ENCODE data around the gene DOLK.
A peak's percentile ranks its signal among the peaks of the same experiment; 100 is the strongest.

Gene DOLK

DNA sequence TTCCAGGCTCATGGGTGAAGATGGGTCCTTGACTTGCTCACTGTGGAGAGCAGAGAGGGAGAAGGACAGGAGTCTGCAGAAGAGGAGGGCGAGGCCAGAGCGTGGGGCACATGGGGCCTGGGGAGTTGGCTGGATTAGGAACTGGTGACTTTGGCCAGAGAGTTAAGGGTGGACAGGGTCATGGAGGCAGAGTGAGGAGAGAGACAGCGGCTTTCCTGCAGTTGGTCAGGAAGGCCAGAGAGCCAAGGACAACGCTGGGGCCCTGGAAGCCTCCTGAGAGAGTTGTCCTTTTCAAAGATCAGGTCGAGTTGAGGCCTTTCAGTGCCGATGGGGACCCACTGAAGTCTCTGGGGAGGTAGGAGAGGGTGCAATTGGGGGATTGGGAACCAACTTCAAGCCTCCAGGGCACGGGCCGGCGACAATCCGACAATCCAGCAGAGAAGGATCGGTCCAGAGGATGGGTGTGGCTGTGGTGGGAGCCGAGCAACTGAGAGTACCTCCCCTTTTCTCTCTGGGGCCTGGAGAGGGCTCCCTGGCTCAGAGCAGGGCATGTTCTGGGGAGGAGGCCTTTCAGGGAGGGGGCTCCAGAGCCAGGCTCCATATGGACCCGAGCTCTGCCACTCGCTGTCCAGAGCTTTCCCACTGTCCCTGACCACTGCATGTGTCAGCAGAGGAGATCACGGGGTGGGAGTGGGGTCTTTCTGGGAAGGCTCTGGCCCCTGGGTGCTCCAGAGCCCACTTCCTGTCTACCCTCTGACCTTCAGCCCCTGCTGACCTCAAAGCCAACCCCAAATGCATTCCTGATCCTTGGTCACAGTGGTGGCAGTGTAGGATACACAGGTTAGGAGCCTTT lies 34.1 kb downstream of the DOLK start:
- H3K4me3 ChIP-seq (ENCODE audit: low read depth in 1 of 2, low read length in 2 of 2): peak overlapping the region in 1 of 2 donors; percentile 19
- H3K4me1 ChIP-seq (ENCODE audit: insufficient read depth, low read length): peaks cover 58% of the 10 kb centered on the region
- no peaks in the 10 kb centered on the region for H3K27me3 ChIP-seq (ENCODE audit: control insufficient read depth in 1 of 2, insufficient read depth in 2 of 2, low read length in 2 of 2)
- H3K9ac ChIP-seq (ENCODE audit: low read length): no peak overlapping the region
- no peak overlapping the region for H3K27ac ChIP-seq (ENCODE audit: low read depth, low read length)
- peaks cover 33% of the 10 kb centered on the region for H3K36me3 ChIP-seq (ENCODE audit: insufficient read depth, low read length)
- no peaks in the 10 kb centered on the region for H3K9me3 ChIP-seq (ENCODE audit: low read length)

DNA sequence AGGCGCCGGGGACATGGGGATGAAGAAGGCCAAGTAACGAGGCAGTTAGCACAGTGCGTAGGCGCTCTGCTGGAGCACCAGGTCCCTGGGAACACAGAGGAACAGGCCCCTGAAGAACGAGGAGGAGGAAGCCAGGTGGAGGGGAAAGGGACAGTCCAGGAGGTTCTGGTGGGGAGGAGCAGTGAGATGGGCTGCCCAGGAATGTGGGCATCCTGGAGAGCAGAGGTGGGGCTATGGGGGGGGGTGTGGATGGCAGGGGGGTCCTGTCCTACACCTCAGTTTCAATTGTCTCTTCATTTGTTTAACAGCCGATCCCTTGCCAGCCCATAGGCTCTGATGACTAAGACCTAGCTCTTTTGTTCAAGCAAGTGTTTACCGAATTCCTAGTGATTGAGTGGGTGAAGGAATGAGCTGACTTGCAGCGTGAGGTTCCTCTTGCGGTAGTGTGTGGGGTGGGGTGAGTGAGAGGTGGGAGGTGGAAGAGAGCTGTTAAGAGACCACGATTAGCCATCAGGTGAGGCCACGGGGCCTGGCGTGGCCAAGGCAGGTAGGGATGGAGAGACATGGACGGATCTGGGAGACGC lies 35.0 kb downstream of the DOLK start:
- peak overlapping the region in 1 of 2 donors; percentile 19 for H3K4me3 ChIP-seq (ENCODE audit: low read depth in 1 of 2, low read length in 2 of 2)
- H3K36me3 ChIP-seq (ENCODE audit: insufficient read depth, low read length): peaks cover 34% of the 10 kb centered on the region
- no peaks in the 10 kb centered on the region for H3K9me3 ChIP-seq (ENCODE audit: low read length)
- peaks cover 53% of the 10 kb centered on the region for H3K4me1 ChIP-seq (ENCODE audit: insufficient read depth, low read length)
- H3K27ac ChIP-seq (ENCODE audit: low read depth, low read length): no peak overlapping the region
- H3K27me3 ChIP-seq (ENCODE audit: control insufficient read depth in 1 of 2, insufficient read depth in 2 of 2, low read length in 2 of 2): no peaks in the 10 kb centered on the region
- H3K9ac ChIP-seq (ENCODE audit: low read length): no peak overlapping the region

DNA sequence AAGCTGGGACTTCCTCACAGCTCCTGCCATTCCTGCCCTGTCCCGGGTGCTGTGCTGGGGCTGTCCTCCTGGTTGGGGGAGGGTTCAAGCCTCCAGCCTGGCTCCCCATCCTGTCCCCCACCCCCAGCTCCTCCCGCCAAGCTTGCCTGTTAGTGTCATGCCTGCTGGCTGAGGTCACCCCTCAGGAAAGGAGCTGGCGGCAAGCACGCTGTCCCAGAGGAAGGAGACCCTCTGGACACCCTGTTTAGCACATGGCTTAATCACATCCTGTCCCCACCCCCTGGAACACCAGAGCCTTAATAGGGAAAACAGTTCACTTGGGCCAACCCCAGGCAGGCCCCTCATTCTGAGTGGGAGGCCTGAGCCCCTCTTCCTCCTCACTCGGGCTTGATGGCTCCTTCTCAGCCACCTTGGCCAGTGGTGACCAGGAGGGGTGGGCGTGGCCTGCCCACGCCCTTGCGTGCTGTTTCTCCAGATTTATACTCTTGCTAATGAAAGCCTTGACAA lies 35.8 kb downstream of the DOLK start:
- H3K9me3 ChIP-seq (ENCODE audit: low read length): no peaks in the 10 kb centered on the region
- H3K4me1 ChIP-seq (ENCODE audit: insufficient read depth, low read length): peaks cover 49% of the 10 kb centered on the region
- no peak overlapping the region for H3K9ac ChIP-seq (ENCODE audit: low read length)
- no peaks in the 10 kb centered on the region for H3K27me3 ChIP-seq (ENCODE audit: control insufficient read depth in 1 of 2, insufficient read depth in 2 of 2, low read length in 2 of 2)
- no peak overlapping the region for H3K27ac ChIP-seq (ENCODE audit: low read depth, low read length)
- no peak overlapping the region for H3K4me3 ChIP-seq (ENCODE audit: low read depth in 1 of 2, low read length in 2 of 2)
- peaks cover 34% of the 10 kb centered on the region for H3K36me3 ChIP-seq (ENCODE audit: insufficient read depth, low read length)

DNA sequence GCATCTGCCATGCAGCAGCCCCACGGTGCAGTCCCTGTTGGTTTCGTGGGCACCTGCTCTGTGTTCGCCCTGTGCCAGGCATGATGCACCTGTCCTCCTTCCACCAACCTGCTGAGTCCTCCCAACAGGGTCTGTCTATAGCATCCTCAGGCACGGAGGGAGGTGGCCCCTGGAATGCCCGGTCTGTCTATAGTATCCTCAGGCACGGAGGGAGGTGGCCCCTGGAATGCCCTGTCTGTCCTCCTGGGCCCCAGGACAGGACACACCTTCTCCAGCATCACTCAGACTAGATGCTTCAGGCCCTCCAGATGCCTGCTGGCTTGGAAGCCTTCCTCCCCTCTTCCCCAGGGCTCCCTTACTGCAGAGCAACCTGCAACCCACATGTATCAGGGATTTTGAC lies 36.5 kb downstream of the DOLK start:
- peaks cover 29% of the 10 kb centered on the region for H3K36me3 ChIP-seq (ENCODE audit: insufficient read depth, low read length)
- peak overlapping the region in 1 of 2 donors; percentile 16 for H3K4me3 ChIP-seq (ENCODE audit: low read depth in 1 of 2, low read length in 2 of 2)

DNA sequence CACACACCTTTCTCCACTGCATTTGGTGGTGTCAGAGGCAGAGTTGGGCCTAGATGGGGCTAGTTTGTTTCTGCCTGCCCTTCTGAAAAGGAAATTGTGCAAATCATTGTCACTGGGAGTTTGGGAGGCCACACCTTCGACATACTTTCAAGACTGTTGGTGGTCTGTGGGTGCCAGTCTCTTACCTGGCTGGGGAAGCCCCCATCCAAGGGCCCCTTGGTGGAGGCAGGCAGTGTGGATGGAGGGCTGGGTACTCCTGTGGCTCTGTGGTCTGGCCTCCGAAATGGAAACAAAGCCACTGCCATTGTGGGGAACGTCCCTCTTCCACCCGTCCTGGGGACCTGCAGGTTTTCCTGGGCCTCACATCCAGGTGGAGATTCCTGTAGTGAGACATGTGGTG lies 37.5 kb downstream of the DOLK start:
- H3K9ac ChIP-seq (ENCODE audit: low read length): no peak overlapping the region
- no peaks in the 10 kb centered on the region for H3K9me3 ChIP-seq (ENCODE audit: low read length)
- no peaks in the 10 kb centered on the region for H3K27me3 ChIP-seq (ENCODE audit: control insufficient read depth in 1 of 2, insufficient read depth in 2 of 2, low read length in 2 of 2)
- H3K27ac ChIP-seq (ENCODE audit: low read depth, low read length): no peak overlapping the region
- no peak overlapping the region for H3K4me3 ChIP-seq (ENCODE audit: low read depth in 1 of 2, low read length in 2 of 2)
- peaks cover 39% of the 10 kb centered on the region for H3K4me1 ChIP-seq (ENCODE audit: insufficient read depth, low read length)
- H3K36me3 ChIP-seq (ENCODE audit: insufficient read depth, low read length): peaks cover 29% of the 10 kb centered on the region

More for the DNA sequence above, 36.5 kb downstream of the DOLK start:
- Histone ChIP-seq H3K27ac (ENCODE audit: low read depth, low read length) (no peak overlapping the region), H3K27me3 (ENCODE audit: control insufficient read depth in 1 of 2, insufficient read depth in 2 of 2, low read length in 2 of 2) (no peaks in the 10 kb centered on the region), H3K4me1 (ENCODE audit: insufficient read depth, low read length) (peaks cover 44% of the 10 kb centered on the region), H3K9me3 (ENCODE audit: low read length) (no peaks in the 10 kb centered on the region), H3K9ac (ENCODE audit: low read length) (no peak overlapping the region)

DNA sequence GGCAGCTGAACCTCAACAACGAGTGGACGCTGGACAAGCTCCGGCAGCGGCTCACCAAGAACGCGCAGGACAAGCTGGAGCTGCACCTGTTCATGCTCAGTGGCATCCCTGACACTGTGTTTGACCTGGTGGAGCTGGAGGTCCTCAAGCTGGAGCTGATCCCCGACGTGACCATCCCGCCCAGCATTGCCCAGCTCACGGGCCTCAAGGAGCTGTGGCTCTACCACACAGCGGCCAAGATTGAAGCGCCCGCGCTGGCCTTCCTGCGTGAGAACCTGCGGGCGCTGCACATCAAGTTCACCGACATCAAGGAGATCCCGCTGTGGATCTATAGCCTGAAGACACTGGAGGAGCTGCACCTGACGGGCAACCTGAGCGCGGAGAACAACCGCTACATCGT lies 39.0 kb downstream of the DOLK start:
- Histone ChIP-seq H3K9ac (ENCODE audit: low read length) (no peak overlapping the region), H3K27me3 (ENCODE audit: control insufficient read depth in 1 of 2, insufficient read depth in 2 of 2, low read length in 2 of 2) (no peaks in the 10 kb centered on the region), H3K9me3 (ENCODE audit: low read length) (no peaks in the 10 kb centered on the region), H3K4me1 (ENCODE audit: insufficient read depth, low read length) (peaks cover 35% of the 10 kb centered on the region), H3K36me3 (ENCODE audit: insufficient read depth, low read length) (peaks cover 29% of the 10 kb centered on the region), H3K4me3 (ENCODE audit: low read depth in 1 of 2, low read length in 2 of 2) (no peak overlapping the region), H3K27ac (ENCODE audit: low read depth, low read length) (no peak overlapping the region)

DNA sequence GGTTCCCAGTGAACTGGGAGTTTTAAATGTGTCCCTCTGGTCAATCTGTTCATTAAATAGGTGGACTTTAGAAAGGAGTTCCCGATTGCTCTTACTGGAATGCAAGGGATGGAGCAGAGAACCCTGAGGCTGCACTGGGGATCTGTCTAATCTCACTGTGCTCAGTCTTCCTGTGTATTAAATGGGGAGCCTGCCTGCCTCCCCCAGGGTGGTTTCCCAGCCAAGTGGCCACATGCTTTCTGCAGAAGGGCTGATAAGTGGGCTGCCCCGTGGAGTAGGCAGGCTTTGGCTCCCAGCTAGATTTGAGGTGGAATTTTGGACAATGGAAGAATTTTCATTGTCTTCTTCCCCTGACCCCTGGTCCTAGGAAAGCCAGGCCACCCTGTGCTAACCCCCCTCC lies 40.7 kb downstream of the DOLK start:
- no peak overlapping the region for H3K9ac ChIP-seq (ENCODE audit: low read length)
- H3K9me3 ChIP-seq (ENCODE audit: low read length): no peaks in the 10 kb centered on the region
- peaks cover 29% of the 10 kb centered on the region for H3K36me3 ChIP-seq (ENCODE audit: insufficient read depth, low read length)
- no peak overlapping the region for H3K4me3 ChIP-seq (ENCODE audit: low read depth in 1 of 2, low read length in 2 of 2)
- H3K27me3 ChIP-seq (ENCODE audit: control insufficient read depth in 1 of 2, insufficient read depth in 2 of 2, low read length in 2 of 2): no peaks in the 10 kb centered on the region
- peaks cover 19% of the 10 kb centered on the region for H3K4me1 ChIP-seq (ENCODE audit: insufficient read depth, low read length)
- no peak overlapping the region for H3K27ac ChIP-seq (ENCODE audit: low read depth, low read length)

DNA sequence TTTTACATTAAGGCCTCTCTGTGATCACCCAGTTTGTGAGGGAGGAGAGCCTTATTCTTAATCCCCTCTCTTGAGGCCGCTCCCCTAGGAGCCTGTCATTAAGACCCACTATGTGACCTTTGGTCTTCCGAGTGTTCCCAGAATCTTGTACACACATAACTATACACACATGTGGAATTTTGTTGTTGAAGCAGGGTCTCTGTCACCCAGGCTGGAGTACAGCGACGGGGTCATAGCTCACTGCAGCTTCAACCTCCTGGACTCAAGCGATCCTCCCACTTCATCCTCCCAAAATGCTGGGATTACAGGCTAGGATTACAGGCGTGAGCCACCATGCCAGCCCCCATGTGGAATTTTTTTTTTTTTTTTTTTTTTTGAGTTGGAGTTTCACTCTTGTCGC lies 41.4 kb downstream of the DOLK start:
- no peak overlapping the region for H3K27ac ChIP-seq (ENCODE audit: low read depth, low read length)
- H3K4me1 ChIP-seq (ENCODE audit: insufficient read depth, low read length): peaks cover 11% of the 10 kb centered on the region
- no peaks in the 10 kb centered on the region for H3K9me3 ChIP-seq (ENCODE audit: low read length)
- peaks cover 29% of the 10 kb centered on the region for H3K36me3 ChIP-seq (ENCODE audit: insufficient read depth, low read length)
- H3K9ac ChIP-seq (ENCODE audit: low read length): no peak overlapping the region
- no peak overlapping the region for H3K4me3 ChIP-seq (ENCODE audit: low read depth in 1 of 2, low read length in 2 of 2)
- H3K27me3 ChIP-seq (ENCODE audit: control insufficient read depth in 1 of 2, insufficient read depth in 2 of 2, low read length in 2 of 2): no peaks in the 10 kb centered on the region

DNA sequence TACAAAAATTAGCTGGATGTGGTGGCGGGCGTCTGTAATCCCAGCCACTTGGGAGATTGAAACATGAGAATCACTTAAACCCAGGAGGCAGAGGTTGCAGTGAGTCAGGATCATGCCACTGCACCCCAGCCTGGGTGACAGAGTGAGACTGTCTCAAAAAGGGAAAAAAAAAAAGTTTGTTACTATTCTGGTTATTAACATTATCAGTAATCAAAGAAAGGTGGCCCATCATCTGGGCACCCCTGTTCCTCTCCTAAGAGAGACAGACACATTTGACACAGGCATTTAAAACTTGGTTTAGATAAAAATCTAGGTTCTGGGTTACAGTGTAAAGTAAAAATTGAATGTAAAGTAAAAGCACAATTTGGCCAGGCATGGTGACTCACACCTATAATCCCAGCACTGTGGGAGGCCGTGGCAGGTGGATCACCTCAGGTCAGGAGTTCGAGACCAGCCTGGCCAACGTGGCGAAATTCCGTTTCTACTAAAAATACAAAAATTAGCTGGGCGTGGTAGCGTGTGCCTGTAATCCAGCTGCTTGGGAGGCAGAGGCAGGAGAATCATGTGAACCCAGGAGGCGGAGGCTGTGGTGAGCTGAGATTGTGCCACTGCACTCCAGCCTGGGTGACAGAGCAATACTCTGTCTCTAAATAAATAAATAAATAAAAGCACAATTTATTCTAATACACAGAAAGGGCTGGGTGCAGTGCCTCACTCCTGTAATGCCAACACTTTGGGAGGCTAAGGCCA lies 43.4 kb downstream of the DOLK start:
- Histone ChIP-seq H3K27me3 (ENCODE audit: control insufficient read depth in 1 of 2, insufficient read depth in 2 of 2, low read length in 2 of 2) (no peaks in the 10 kb centered on the region), H3K27ac (ENCODE audit: low read depth, low read length) (no peak overlapping the region), H3K9ac (ENCODE audit: low read length) (no peak overlapping the region), H3K9me3 (ENCODE audit: low read length) (no peaks in the 10 kb centered on the region), H3K4me3 (ENCODE audit: low read depth in 1 of 2, low read length in 2 of 2) (no peak overlapping the region), H3K4me1 (ENCODE audit: insufficient read depth, low read length) (peaks cover 5% of the 10 kb centered on the region), H3K36me3 (ENCODE audit: insufficient read depth, low read length) (peaks cover 25% of the 10 kb centered on the region)

DNA sequence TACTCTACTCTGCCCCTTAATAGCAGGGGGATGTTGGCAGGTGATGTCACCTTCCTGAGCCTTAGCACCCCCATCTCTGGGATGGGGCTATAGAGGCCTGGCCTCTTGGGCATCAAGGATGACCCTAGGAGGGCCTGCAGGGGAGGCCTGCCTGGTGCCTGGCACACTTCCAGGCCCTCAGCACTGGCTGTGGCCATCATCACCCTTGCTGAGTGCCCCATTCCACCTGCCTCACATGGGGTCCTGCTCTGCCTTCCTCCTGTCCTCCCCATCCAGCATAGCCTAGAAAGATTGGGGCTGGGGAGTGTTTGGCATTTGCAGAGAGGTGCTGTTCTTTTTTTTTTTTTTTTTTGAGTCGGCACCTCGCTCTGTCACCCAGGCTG lies 44.3 kb downstream of the DOLK start:
- H3K4me1 ChIP-seq (ENCODE audit: insufficient read depth, low read length): peaks cover 9% of the 10 kb centered on the region
- no peak overlapping the region for H3K4me3 ChIP-seq (ENCODE audit: low read depth in 1 of 2, low read length in 2 of 2)
- peaks cover 16% of the 10 kb centered on the region for H3K36me3 ChIP-seq (ENCODE audit: insufficient read depth, low read length)
- H3K27me3 ChIP-seq (ENCODE audit: control insufficient read depth in 1 of 2, insufficient read depth in 2 of 2, low read length in 2 of 2): no peaks in the 10 kb centered on the region
- H3K27ac ChIP-seq (ENCODE audit: low read depth, low read length): no peak overlapping the region
- no peaks in the 10 kb centered on the region for H3K9me3 ChIP-seq (ENCODE audit: low read length)
- no peak overlapping the region for H3K9ac ChIP-seq (ENCODE audit: low read length)

DNA sequence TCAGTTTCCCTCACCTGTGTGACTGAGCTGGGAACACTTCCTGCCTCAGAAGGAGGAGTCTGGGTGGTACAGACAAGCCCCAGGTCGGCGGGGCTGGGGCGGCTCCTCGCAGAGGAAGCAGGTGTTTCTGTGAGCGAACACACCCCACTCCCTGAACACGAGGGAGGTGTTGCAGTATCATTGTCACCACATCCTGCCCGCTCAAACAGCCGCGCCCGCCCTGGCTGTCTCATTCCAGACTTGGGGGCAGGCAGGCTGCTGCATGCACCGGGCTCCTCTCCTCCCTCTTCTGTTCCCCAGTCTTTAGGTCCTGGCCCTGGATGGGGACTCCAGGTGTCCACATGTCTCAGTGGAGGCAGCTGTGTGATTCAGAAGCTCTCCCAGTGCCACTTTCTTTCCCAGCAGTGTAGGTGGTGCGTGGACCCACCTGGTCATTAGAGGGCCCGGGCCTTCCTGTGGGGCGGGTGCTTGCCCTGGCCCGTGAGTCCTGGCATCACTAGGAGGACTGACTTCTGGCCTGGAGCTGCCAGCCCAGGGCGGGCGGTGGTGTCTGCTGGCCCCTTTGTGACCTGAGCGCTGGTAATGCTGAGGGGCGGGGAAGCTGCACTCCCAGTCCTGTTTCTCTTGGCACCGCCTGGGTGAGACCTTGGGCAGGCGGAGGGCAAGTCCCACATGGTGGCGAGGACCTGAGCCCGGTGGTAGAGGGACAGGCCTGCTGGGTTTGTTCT lies 44.9 kb downstream of the DOLK start:
- Histone ChIP-seq H3K4me1 (ENCODE audit: insufficient read depth, low read length) (peaks cover 10% of the 10 kb centered on the region), H3K27ac (ENCODE audit: low read depth, low read length) (no peak overlapping the region), H3K4me3 (ENCODE audit: low read depth in 1 of 2, low read length in 2 of 2) (no peak overlapping the region)

More for the DNA sequence above, 44.9 kb downstream of the DOLK start:
- Histone ChIP-seq H3K9ac (ENCODE audit: low read length) (no peak overlapping the region), H3K27me3 (ENCODE audit: control insufficient read depth in 1 of 2, insufficient read depth in 2 of 2, low read length in 2 of 2) (no peaks in the 10 kb centered on the region), H3K36me3 (ENCODE audit: insufficient read depth, low read length) (peaks cover 10% of the 10 kb centered on the region), H3K9me3 (ENCODE audit: low read length) (no peaks in the 10 kb centered on the region)

Measured in muscle layer of colon (tissue), 2 donors.